ENCODE results near the gene CD79A.

CD79A gene

DNA sequence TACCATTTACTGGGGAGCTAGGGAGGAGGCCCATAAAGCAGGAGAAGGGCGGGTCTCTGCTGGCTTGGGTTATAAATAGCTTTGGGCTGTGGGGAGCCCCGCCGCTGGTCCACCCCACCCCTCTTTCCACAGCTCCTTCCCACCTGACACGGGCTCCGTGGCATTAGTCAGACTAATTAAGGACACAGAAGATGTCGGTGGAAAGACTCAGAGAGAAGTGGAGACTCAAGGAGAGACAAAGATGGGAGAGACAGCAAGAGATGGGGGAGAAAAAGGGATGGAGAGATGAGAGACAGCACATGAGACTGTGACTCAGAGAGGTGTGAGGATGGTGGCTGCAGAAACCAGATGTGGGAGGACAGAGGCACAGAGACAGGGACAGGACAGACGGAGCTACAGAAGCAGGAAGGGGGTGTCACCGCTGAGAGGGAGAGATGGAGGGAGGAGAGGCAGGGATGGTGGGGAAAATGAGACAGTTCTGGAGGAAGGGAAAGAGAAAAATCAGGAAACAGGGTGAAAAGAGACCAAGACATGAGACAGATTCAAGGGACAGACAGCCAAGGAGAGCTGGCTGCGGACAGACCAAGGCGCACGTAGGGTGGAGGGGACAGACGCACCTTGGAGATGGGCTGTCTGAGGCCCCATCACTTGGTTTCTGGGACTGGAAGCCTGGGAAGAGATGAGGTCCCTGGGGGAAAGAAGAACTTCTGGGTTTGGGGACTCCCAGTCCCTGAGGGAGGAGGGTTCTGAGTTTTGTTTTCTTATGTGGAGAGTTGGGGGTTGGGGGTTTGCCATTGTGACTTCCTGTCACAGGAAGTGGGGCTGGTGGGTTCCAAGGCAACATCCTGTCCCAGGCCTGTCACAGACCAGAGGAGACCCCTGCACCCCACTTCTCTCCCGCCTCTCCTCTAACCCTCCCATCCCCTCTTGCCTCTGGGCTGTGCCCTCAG is 10.0 kb downstream of the CD79A start:
- no peak for FAIRE-seq

DNA sequence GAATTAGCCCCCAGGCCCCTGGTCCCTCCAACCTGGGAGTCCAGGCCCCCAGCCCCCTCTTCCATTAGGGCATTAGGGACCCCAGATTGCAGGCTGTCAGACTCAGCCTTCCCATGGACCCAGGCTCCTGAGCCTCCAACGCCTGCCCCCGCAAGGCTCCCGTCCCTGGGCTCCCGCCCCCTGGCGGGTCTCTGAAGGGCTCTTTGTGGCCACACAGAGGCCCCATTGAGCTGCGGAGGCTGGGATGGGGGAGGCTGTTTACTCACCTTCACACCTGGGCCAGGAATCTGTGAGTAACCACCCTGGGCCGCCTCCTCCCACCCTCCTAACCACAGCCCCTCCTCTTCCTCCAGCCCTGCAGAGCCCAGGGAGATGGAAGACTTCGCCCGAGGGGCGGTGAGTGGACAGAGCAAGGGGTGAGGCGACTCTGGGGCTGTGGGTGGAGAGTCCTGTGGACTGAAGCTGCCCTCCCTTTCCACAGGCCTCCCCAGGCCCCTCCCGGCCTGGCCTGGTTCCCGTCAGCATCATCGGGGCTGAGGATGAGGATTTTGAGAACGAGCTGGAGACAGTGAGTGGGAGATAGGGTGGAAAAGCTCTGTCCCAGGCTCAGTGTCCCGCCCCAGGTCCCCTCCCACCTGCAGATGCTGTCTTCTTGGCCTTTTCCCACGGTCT is 10.8 kb downstream of the CD79A start:
- FAIRE-seq: no peak

DNA sequence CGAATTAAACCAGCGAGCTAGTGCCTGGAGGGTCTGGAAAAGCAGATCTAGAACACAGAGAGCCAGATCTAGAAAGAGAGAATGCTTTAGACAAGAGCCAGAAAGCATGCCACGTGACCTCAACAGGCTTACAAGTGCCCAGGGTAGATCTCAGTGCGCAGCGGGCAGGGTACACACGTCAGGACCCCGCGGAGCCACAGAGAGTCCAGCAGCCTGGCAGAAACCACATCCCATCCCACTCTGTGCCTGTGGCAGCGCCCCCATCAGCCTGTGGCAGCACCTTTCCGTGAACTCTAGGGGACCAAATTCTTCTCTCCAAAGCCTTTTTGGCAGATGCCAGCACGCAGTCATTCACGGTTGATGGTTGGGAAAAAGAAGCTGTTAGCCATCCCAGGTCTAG is 11.8 kb downstream of the CD79A start:
- FAIRE-seq: no peak

DNA sequence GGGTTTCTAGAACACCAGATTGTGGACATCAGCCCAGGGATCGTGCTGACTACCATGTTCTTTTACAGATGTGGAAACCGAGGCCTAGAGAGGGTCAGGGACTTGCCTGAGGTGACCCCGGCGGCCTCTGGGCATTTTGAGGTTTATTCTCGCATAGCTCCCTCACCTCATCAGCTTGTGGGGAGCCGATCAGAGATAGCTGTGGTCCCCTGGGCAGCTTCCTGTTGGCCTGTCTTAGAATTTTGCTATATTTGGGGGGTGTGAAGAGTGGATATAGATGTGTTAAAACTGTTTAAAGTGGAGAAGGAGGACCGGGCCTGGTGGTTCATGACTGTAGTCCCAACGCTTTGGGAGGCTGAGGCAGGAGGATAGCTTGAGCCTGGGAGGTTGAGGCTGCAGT is 12.8 kb downstream of the CD79A start:
- FAIRE-seq: no peak

DNA sequence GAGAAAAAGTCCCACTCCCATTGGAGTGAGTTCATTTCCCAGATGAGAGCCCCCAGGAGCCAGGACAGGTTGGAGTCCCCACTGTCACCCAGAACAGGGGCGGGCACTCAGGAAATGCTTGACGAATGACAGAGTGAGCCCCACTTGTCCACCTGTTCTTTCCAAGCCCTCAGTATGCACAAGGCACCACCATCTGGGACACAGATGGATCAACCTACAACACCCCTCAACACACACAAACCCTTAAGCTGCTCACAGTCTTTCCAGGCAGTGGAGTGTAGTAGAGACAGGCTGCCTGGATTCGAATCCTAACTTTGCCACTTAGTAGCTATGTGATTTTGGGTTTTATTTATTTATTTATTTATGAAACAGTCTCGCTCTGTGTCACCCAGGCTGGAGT is 13.9 kb downstream of the CD79A start:
- FAIRE-seq: no peak

DNA sequence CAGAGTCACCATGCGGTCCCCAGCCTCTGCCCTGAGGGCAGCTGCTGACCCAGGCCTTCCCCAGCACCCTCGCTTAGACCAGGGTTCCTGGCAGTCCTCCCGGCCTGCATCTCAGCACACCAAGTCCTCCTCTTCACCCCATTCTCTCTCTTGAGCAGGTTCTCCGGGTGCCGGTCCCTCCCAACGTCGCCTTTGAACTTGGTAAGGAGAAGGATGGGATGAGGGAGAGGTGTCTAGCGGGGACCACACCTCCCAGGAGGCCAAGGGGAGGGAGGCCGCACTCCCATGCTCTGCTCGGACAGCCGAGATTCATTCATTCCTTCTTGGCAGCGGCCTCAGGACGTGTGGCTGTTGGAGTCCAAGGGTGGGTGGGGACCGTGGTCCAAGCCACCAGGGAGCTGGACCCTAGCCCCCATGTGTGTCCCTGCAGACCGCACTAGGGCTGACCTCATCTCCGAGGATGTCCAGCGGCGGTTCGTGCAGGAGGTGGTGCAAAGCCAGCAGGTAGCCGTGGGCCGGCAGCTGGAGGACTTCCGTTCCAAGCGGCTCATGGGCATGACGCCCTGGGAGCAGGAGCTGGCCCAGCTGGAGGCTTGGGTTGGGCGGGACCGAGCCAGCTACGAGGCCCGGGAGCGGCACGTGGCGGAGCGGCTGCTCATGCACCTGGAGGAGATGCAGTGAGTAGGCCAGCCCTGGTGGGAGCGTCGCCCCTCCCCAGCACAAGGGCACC is 15.3 kb downstream of the CD79A start:
- FAIRE-seq: no peak

DNA sequence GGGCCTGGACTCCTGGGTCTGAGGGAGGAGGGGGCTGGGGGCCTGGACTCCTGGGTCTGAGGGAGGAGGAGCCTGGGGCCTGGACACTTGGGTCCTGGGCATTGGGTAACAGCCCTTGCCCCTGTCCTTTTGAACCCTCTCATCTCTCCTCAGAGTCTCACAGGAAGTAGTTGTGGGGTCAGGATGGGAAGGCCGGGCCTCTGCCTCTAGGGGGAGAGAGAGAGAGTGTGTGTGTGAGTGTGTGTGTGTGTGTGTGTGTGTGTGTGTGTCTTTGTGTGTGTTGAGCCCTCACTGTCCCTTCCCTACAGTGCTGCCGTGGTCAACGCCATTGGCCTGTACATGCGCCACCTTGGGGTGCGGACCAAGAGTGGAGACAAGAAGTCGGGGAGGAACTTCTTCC is 16.8 kb downstream of the CD79A start:
- FAIRE-seq: no peak

DNA sequence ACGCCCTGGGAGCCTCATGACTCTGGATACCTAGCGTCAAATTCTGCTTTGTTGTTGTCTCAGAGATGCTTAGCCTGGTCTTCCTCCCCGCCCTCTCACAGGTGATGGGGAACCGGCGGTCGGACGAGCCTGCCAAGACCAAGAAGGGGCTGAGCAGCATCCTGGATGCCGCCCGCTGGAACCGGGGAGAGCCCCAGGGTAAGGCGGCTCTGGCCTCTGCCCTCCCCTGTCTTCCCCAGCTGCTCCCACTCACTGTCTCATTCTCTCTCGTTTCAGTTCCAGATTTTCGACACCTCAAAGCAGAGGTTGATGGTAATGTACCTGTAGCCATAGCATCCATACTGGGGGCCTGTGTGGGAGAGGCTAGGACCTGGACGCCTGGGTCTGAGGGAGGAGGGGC is 17.3 kb downstream of the CD79A start:
- FAIRE-seq: no peak

DNA sequence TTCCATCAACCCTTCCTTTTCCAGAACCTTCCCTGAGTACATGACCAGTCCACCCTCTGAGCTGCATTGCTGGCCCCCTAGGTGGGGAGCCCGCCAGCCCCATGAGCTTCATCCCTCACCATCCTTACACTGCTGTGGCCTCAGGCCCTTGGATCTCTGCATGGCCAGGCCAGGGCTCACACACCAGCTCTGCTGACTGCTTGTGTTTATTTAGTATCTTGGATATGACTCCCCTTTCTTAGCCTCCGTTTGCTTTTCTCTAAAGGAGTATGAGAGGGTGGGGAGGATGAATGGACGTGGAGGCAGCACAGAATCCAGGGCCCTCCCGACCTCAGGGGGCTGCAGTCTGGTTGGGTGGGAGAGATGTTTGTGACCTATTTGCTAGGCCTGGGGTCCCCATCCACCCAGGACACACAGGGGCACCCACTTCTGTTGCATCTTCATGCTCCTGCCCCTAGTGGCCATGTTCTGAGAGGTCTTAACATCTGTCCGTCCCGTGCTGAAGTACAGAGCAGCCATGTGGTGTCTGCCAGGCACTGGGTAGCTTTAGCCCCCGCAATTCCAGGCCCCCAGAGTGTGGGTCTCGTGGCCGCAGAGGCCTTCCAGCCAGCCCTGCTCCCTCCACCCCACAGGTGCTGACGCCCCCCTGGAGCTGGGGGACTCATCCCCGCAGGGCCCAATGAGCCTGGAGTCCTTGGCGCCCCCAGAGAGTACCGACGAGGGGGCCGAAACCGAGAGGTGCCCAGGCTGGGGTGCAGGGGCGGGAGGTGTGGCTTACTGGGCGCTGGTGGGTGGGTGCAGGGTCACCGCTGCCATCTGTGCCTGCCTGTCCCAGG is 18.9 kb downstream of the CD79A start:
- FAIRE-seq: no peak

DNA sequence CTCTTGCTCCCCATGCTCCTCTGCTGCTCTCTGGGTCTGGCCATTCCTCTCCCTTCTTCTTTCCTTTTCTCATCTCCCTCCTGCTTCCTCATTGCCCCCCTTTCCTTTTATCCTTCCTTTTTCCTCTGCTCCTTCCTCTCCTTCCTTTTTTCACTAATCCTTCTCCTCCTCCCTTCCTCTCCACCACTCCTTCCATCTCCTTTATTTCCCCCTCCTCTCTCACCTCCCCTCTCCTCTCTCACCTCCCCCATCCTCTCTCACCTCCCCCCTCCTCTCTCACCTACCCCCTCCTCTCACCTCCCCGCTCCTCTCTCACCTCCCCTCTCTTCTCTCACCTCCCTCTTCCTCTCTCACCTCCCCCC is 19.5 kb downstream of the CD79A start:
- no peak for FAIRE-seq

DNA sequence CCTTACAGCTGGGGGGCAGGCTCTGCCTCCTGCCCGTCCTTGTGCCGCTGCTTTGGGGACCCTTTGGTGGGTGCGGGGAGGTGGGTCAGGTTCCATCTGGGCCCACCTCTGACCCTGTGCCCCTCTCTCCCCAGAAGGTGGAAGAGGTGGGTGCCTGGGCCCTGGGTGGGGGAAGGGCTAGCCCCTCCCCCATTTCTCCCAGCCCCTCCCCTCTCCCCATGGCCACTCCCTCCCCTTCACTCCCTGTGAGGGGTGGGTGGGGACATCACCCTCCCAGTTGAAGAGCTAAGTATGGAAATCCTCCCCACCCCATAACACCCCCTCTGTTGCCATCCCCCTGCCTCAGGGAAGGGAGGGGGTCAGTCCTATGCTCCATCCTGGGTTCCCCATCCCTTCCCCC is 20.1 kb downstream of the CD79A start:
- no peak for FAIRE-seq

DNA sequence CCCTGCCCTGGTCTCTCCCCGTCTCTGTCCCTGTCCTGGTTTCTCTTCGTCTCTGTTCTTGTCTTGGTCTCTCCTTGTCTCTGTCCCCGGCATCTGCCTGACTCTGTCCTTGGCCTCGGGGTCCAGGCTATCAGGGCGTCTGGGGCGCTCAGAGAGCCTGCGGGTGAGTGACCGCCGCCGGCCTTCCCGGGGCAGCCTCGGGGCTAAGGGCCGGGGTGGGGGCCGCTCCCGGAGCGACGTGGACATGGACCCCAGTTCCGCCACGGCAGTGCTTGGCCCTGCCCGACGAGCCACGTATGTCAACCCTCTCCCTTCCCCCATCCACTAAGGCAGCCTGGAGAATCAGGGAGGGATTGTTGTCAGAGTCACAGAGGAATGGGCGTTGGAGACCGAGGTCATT is 20.7 kb downstream of the CD79A start:
- FAIRE-seq: no peak

DNA sequence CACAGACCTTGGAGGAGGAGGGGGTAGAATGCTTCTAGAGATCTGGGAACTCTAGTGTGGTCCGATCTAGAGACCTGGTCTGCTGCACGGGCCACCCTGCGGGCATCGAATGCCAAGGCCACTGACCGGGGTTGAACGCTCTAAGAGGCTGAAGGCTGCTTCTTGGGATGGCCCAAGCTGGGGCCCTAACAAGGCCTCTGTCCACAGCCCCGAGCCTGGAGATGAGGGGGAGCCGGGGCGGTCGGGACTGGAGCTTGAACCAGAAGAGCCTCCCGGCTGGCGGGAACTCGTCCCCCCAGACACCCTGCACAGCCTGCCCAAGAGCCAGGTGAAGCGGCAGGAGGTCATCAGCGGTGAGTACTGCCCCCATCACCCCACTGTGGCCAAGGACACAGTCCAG is 21.2 kb downstream of the CD79A start:
- no peak for FAIRE-seq

DNA sequence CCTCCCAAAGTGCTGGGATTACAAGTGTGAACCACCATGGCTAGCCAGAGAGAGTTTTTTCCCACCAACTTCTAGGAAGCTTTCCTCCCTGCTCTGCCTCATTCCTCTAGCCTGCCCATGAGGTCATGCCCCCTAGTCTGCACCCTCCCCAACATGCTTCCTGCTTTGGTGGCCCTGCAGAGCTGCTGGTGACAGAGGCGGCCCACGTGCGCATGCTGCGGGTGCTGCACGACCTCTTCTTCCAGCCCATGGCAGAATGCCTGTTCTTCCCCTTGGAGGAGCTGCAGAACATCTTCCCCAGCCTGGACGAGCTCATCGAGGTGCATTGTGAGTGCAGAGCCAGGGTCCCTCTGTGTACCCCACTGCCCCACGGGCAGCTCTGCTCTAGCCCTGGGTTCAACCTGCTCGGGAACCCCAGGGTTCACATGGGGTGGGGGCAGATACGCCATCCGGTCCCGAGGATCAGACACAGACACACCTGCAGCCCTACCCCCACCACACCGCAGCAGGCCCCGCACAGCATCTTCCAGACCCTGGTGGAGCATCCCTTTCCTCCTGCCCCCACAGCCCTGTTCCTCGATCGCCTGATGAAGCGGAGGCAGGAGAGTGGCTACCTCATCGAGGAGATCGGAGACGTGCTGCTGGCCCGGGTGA is 24.8 kb downstream of the CD79A start:
- no peak for FAIRE-seq

DNA sequence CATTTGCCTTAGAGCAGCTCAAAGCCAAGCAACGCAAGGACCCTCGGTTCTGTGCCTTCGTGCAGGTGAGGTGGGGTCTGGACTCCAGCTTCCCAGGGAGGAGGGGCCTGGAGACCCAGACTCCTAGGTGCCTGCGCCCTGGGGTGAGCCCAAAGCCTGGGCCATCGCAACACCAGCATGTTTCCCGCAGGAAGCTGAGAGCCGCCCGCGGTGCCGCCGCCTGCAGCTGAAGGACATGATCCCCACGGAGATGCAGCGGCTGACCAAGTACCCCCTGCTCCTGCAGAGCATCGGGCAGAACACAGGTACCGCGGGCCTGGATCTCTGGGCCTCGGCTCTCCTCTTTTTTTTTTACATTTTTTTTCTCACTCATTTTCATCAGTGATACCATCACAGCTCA is 25.5 kb downstream of the CD79A start:
- FAIRE-seq: no peak

DNA sequence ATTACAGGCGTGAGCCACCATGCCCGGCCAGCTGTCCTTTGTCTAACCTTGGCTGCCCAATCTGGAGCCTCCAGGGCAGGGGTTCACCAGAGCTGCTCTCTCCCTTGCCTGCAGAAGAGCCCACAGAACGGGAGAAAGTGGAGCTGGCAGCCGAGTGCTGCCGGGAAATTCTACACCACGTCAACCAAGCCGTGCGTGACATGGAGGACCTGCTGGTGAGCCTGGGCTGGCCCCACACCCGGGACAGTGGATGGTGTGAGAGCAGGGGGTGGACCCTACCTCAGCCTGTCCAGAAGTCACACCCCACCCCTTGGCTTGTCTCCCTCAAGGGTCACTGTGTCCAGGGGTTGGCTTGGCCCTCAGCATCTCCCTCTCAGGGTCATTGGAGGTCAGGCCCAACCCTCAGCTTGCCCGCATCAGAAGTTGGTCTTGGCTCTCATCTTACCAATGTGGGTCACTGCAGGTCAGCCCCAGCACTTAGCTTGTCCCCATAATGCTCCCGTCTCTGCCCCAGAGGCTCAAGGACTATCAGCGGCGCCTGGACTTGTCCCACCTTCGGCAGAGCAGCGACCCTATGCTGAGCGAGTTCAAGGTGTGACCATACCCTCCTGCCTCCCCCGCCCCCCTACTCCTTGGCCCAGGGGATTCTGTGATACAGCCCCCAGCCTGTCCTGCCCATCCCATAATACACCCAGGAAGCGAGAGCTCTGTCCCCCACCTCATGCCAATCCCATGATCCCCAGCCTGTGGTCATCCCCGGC is 26.3 kb downstream of the CD79A start:
- FAIRE-seq: no peak

DNA sequence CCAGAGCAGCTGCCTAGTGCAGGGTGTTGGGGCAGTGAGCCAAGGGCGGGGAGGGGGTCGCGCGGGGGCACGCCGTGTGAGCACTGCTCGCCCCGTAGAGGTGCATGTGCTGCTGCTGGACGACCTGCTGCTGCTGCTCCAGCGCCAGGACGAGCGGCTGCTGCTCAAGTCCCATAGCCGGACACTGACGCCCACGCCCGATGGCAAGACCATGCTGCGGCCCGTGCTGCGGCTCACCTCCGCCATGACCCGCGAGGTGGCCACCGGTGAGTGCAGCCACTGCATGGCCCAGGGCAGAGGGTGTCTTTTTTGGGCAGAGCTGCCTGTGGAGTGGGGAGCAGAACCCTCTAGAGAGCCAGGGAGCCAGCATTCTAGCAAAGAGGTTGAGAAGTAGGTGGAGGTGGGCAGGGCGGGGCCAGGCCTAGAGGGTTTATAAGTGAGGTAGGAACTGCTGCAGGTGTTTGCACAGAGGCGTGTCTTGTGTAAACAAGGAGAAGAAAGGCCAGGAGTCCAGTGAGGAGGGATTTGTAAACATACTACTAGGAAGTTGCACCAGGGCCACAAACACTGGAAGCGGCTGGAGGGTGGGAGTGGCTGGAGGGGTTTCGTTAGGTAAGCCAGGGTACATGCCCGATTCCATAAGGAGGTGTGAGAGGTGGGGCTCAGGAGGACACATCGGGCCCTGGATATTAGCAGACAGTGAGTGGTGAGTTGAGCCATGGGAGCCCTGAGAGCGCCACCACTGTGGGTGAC is 27.2 kb downstream of the CD79A start:
- FAIRE-seq: no peak

DNA sequence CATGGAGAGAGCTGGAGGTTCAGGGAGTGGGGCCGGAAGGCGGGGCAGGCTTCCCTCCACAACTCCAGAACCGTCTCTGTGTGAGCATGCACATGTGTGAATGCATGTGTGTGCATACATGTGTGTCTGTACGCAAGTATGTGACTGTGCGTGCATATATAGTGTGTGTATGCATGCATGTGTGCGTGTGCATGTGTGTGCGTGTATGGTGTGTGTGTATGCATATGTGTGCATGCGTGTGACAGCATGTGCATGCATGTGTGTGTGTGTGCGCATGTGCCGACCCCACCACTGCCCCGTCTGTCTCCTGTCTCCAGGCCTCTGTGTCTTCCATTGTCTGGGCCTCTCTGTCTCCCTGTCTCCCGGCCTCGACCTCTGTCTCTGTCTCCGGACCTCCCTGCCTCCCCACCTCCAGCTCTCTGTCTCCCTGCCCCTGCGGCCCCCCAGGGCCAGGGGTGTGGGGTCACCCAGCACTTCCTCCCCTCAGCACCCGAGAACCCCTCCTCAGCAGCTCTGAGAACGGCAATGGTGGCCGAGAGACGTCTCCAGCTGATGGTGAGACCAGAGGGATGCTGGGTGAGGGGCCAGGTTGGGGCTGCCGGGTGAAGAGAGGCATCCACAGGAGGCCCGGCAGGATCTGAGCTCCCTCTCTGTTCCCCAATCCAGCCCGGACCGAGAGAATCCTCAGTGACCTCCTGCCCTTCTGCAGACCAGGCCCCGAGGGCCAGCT is 28.4 kb downstream of the CD79A start:
- FAIRE-seq: no peak

DNA sequence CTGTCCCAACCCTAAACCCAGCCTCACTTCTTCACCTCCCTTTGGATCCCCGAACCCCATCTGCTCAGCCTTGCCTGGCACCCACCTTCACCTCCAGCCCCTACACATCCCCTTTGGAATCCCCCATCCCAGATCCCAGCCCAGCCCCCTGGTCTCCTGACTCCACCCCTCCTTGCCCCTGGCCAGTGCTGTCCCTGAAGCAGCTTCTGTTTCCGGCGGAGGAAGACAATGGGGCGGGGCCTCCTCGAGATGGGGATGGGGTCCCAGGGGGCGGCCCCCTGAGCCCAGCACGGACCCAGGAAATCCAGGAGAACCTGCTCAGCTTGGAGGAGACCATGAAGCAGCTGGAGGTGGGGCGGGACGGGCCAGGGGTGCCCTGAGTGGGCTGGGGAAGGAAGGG is 29.2 kb downstream of the CD79A start:
- no peak for FAIRE-seq
